K562 (cell line): ENCODE data around the gene PAF1. TPM values are rescaled to one million over a fixed set of nuclear protein-coding genes. Genes with fewer than 3 reads are reported as not detected.

ENCODE experiments used
- E2F4 ChIP-seq: sonication (generic); formaldehyde crosslinking; IDR thresholded peaks from 2 replicates; pipeline ENCODE4 v1.8.0; 2022; ENCODE audit warnings: mild to moderate bottlenecking, low read depth, missing genetic modification reagents
- HDAC2 ChIP-seq: fragments of 450-650 bp; IDR thresholded peaks from 2 replicates; pipeline ENCODE4 v1.6.1; 2016; ENCODE audit warnings: mild to moderate bottlenecking
- NR3C1 ChIP-seq: sonication (generic); formaldehyde crosslinking; IDR thresholded peaks from 2 replicates; pipeline ENCODE4 v1.8.1; 2022; ENCODE audit warnings: missing genetic modification reagents
- ZNF133 ChIP-seq: fragments of 250-450 bp; sonication (Bioruptor Pico); IDR thresholded peaks from 2 replicates; pipeline ENCODE4 v1.4.0; 2020; ENCODE audit warnings: mild to moderate bottlenecking
- ZNF408 ChIP-seq: fragments of 250-450 bp; sonication (Bioruptor Pico); IDR thresholded peaks from 2 replicates; pipeline ENCODE4 v1.4.0; 2020; ENCODE audit warnings: low read depth, mild to moderate bottlenecking, moderate library complexity
- ZNF507 ChIP-seq: conservative IDR thresholded peaks from 2 replicates; pipeline ENCODE4 v1.6.1; 2017; ENCODE audit warnings: missing genetic modification characterization, missing compliant biosample characterization
- polyA plus RNA-seq, 8 experiments: library from polyadenylated mRNA; depleted of rRNA in 4 of 8; stranded (reverse) in 5 of 8; unstranded in 3 of 8; fragments of >200 nt; fragmentation: Nextera tagmentation in 2 of 8; fragmentation: Illumina TruSeq in 1 of 8; extraction: Ambion mirVana in 2 of 8; extraction: Trizol in 1 of 8; gene quantifications; 2 replicates each; pipeline versions ENCODE4 v1.2.1 to v1.2.3, GENCODE V29; 2011 to 2014; ENCODE audit warnings: inconsistent platforms in 1 of 8, missing spikeins in 1 of 8
- total RNA-seq, 7 experiments: library from RNA; depleted of rRNA in 6 of 7; stranded (reverse); fragments of >200 nt in 6 of 7; fragmentation: Illumina TruSeq in 2 of 7; extraction: Trizol in 2 of 7; gene quantifications; 2 replicates each; pipeline versions ENCODE4 v1.2.1 to v1.2.3, GENCODE V29; 2011 to 2021; ENCODE audit warnings: low replicate concordance in 1 of 7
- TF ChIP-seq, protein P1 (sequence below): fragments of 250-450 bp; sonication (Bioruptor Pico); IDR thresholded peaks from 2 replicates; pipeline ENCODE4 v1.5.0; 2021; ENCODE audit warnings: mild to moderate bottlenecking, borderline replicate concordance
- TF ChIP-seq, protein P2 (sequence below): fragments of 200-800 bp; sonication (Bioruptor generic); IDR thresholded peaks from 2 replicates; pipeline ENCODE4 v1.6.1; 2016; ENCODE audit warnings: missing genetic modification characterization, missing compliant biosample characterization
- TF ChIP-seq, protein P3 (sequence below), 3 experiments: fragments of 200-800 bp in 1 of 3; sonication (Bioruptor generic) in 1 of 3; sonication (generic) in 1 of 3; formaldehyde crosslinking in 1 of 3; IDR thresholded peaks; 2 replicates each; pipeline versions ENCODE4 v1.6.1 to v1.8.0; 2016 to 2022; ENCODE audit warnings: mild to moderate bottlenecking in 2 of 3, missing compliant biosample characterization in 2 of 3, missing genetic modification characterization in 2 of 3, missing genetic modification reagents in 1 of 3

The PAF1 gene
- total and polyA plus RNA-seq, 9 of the 15 experiments (the other 6 are each of a cell fraction or from before 2014, with no cell fraction given) = 1.5 to 45.0 (median 33.8) TPM

- TF ChIP-seq, protein P1, sequence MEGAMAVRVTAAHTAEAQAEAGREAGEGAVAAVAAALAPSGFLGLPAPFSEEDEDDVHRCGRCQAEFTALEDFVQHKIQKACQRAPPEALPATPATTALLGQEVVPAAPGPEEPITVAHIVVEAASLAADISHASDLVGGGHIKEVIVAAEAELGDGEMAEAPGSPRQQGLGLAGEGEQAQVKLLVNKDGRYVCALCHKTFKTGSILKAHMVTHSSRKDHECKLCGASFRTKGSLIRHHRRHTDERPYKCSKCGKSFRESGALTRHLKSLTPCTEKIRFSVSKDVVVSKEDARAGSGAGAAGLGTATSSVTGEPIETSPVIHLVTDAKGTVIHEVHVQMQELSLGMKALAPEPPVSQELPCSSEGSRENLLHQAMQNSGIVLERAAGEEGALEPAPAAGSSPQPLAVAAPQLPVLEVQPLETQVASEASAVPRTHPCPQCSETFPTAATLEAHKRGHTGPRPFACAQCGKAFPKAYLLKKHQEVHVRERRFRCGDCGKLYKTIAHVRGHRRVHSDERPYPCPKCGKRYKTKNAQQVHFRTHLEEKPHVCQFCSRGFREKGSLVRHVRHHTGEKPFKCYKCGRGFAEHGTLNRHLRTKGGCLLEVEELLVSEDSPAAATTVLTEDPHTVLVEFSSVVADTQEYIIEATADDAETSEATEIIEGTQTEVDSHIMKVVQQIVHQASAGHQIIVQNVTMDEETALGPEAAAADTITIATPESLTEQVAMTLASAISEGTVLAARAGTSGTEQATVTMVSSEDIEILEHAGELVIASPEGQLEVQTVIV (CRISPR knock-in tag) = no peak
- TF ChIP-seq, protein P2, sequence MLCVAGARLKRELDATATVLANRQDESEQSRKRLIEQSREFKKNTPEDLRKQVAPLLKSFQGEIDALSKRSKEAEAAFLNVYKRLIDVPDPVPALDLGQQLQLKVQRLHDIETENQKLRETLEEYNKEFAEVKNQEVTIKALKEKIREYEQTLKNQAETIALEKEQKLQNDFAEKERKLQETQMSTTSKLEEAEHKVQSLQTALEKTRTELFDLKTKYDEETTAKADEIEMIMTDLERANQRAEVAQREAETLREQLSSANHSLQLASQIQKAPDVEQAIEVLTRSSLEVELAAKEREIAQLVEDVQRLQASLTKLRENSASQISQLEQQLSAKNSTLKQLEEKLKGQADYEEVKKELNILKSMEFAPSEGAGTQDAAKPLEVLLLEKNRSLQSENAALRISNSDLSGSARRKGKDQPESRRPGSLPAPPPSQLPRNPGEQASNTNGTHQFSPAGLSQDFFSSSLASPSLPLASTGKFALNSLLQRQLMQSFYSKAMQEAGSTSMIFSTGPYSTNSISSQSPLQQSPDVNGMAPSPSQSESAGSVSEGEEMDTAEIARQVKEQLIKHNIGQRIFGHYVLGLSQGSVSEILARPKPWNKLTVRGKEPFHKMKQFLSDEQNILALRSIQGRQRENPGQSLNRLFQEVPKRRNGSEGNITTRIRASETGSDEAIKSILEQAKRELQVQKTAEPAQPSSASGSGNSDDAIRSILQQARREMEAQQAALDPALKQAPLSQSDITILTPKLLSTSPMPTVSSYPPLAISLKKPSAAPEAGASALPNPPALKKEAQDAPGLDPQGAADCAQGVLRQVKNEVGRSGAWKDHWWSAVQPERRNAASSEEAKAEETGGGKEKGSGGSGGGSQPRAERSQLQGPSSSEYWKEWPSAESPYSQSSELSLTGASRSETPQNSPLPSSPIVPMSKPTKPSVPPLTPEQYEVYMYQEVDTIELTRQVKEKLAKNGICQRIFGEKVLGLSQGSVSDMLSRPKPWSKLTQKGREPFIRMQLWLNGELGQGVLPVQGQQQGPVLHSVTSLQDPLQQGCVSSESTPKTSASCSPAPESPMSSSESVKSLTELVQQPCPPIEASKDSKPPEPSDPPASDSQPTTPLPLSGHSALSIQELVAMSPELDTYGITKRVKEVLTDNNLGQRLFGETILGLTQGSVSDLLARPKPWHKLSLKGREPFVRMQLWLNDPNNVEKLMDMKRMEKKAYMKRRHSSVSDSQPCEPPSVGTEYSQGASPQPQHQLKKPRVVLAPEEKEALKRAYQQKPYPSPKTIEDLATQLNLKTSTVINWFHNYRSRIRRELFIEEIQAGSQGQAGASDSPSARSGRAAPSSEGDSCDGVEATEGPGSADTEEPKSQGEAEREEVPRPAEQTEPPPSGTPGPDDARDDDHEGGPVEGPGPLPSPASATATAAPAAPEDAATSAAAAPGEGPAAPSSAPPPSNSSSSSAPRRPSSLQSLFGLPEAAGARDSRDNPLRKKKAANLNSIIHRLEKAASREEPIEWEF (CRISPR knock-in tag) = no peak
- TF ChIP-seq, protein P3, sequence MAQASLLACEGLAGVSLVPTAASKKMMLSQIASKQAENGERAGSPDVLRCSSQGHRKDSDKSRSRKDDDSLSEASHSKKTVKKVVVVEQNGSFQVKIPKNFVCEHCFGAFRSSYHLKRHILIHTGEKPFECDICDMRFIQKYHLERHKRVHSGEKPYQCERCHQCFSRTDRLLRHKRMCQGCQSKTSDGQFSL (CRISPR knock-in tag; IDR thresholded peaks at IDR 0.05) = peak; percentile 64; the same call in 1 of the 2 replicates
- TF ChIP-seq, protein P3 (tag; IDR thresholded peaks at IDR 0.05) = 0 out of 4 replicates have a peak, but pooled peaks of 1 of the 2 experiments have one; percentile 41
- no peak for TF ChIP-seq ZNF133 (CRISPR knock-in tag)
- TF ChIP-seq E2F4 = peak; percentile 73; the same call in 1 of the 2 replicates
- no peak for TF ChIP-seq ZNF507
- no peak for TF ChIP-seq NR3C1 (CRISPR knock-in tag)
- TF ChIP-seq ZNF408 (CRISPR knock-in tag) = no peak
- no peak for TF ChIP-seq HDAC2
Measured at GRCh38 chr19:39341719-39342604, 48.9 kb downstream of the PAF1 start, which contains the start of gene SAMD4B (continued).
